ENCODE data around the gene PRKCI. TPM values are rescaled to one million over a fixed set of nuclear protein-coding genes. Genes with fewer than 3 reads are reported as not detected.

PRKCI gene
- total and polyA plus RNA-seq, 9 of the 15 experiments (the other 6 are each of a cell fraction or from before 2014, with no cell fraction given), result 10.5 to 43.2 (median 31.4) TPM

DNA sequence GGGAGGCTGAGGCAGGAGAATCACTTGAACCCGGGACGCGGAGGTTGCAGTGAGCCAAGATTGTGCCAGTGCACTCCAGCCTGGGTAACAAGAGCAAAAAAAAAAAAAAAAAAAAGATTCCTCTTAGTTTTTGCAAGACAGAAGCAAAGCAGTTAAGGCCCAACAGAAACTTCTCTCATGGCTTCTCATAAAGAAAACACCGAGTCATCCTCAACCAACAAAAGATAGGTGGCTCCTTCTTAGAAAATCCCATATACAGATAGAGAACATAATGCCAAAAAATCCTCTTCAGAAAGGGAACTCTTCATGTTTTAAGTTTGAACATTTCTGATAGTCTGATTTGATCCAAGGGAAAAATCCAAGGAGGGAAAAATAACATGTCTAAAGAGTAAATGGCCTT is 122.7 kb downstream of the PRKCI start (continued):
- TF ChIP-seq, protein P1, sequence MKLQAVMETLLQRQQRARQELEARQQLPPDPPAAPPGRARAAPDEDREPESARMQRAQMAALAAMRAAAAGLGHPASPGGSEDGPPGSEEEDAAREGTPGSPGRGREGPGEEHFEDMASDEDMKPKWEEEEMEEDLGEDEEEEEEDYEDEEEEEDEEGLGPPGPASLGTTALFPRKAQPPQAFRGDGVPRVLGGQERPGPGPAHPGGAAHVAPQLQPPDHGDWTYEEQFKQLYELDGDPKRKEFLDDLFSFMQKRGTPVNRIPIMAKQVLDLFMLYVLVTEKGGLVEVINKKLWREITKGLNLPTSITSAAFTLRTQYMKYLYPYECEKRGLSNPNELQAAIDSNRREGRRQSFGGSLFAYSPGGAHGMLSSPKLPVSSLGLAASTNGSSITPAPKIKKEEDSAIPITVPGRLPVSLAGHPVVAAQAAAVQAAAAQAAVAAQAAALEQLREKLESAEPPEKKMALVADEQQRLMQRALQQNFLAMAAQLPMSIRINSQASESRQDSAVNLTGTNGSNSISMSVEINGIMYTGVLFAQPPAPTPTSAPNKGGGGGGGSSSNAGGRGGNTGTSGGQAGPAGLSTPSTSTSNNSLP (IDR thresholded peaks at IDR 0.05; ENCODE audit: borderline replicate concordance, low read depth, low read length), result no peak
- TF ChIP-seq ZNF282 (CRISPR knock-in tag; IDR thresholded peaks at IDR 0.05), result no peak
- TF ChIP-seq DPF2 (IDR thresholded peaks at IDR 0.05), result peak; percentile 53
- TF ChIP-seq, protein P2, sequence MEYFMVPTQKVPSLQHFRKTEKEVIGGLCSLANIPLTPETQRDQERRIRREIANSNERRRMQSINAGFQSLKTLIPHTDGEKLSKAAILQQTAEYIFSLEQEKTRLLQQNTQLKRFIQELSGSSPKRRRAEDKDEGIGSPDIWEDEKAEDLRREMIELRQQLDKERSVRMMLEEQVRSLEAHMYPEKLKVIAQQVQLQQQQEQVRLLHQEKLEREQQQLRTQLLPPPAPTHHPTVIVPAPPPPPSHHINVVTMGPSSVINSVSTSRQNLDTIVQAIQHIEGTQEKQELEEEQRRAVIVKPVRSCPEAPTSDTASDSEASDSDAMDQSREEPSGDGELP (CRISPR knock-in tag; IDR thresholded peaks at IDR 0.05; ENCODE audit: borderline replicate concordance), result no peak
- no peak for TF ChIP-seq KLF10 (CRISPR knock-in tag; IDR thresholded peaks at IDR 0.05)
- TF ChIP-seq SAFB2 (IDR thresholded peaks at IDR 0.05; ENCODE audit: borderline replicate concordance, low read depth, low read length, severe bottlenecking), result no peak
- TF ChIP-seq NR2C2 (CRISPR knock-in tag; IDR thresholded peaks at IDR 0.05), result no peak
- TF ChIP-seq NR2C2 (tag; IDR thresholded peaks at IDR 0.05), result no peak
- TF ChIP-seq, protein P3, sequence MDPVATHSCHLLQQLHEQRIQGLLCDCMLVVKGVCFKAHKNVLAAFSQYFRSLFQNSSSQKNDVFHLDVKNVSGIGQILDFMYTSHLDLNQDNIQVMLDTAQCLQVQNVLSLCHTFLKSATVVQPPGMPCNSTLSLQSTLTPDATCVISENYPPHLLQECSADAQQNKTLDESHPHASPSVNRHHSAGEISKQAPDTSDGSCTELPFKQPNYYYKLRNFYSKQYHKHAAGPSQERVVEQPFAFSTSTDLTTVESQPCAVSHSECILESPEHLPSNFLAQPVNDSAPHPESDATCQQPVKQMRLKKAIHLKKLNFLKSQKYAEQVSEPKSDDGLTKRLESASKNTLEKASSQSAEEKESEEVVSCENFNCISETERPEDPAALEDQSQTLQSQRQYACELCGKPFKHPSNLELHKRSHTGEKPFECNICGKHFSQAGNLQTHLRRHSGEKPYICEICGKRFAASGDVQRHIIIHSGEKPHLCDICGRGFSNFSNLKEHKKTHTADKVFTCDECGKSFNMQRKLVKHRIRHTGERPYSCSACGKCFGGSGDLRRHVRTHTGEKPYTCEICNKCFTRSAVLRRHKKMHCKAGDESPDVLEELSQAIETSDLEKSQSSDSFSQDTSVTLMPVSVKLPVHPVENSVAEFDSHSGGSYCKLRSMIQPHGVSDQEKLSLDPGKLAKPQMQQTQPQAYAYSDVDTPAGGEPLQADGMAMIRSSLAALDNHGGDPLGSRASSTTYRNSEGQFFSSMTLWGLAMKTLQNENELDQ (CRISPR knock-in tag; IDR thresholded peaks at IDR 0.05; ENCODE audit: borderline replicate concordance), result no peak
- peak; percentile 57; the same call in 1 of the 2 replicates for TF ChIP-seq MAFF (IDR thresholded peaks at IDR 0.05; ENCODE audit: low read length)
- peak; percentile 74 for TF ChIP-seq ZNF316 (IDR thresholded peaks at IDR 0.05)
- TF ChIP-seq RNF2 (IDR thresholded peaks at IDR 0.05), result no peak
- TF ChIP-seq POLR2AphosphoS5 (IDR thresholded peaks at IDR 0.05; ENCODE audit: control insufficient read depth, insufficient read depth, low read depth, low read length), result no peak
- TF ChIP-seq HNRNPLL (IDR thresholded peaks at IDR 0.05; ENCODE audit: low read depth, low read length, poor library complexity, severe bottlenecking), result no peak
- TF ChIP-seq SMARCA4 (IDR thresholded peaks at IDR 0.05), result peak; percentile 37; the same call in 1 of the 2 replicates
- TF ChIP-seq STAT5A (IDR thresholded peaks at IDR 0.05; ENCODE audit: borderline replicate concordance, low read length), result no peak
- TF ChIP-seq, protein P4, sequence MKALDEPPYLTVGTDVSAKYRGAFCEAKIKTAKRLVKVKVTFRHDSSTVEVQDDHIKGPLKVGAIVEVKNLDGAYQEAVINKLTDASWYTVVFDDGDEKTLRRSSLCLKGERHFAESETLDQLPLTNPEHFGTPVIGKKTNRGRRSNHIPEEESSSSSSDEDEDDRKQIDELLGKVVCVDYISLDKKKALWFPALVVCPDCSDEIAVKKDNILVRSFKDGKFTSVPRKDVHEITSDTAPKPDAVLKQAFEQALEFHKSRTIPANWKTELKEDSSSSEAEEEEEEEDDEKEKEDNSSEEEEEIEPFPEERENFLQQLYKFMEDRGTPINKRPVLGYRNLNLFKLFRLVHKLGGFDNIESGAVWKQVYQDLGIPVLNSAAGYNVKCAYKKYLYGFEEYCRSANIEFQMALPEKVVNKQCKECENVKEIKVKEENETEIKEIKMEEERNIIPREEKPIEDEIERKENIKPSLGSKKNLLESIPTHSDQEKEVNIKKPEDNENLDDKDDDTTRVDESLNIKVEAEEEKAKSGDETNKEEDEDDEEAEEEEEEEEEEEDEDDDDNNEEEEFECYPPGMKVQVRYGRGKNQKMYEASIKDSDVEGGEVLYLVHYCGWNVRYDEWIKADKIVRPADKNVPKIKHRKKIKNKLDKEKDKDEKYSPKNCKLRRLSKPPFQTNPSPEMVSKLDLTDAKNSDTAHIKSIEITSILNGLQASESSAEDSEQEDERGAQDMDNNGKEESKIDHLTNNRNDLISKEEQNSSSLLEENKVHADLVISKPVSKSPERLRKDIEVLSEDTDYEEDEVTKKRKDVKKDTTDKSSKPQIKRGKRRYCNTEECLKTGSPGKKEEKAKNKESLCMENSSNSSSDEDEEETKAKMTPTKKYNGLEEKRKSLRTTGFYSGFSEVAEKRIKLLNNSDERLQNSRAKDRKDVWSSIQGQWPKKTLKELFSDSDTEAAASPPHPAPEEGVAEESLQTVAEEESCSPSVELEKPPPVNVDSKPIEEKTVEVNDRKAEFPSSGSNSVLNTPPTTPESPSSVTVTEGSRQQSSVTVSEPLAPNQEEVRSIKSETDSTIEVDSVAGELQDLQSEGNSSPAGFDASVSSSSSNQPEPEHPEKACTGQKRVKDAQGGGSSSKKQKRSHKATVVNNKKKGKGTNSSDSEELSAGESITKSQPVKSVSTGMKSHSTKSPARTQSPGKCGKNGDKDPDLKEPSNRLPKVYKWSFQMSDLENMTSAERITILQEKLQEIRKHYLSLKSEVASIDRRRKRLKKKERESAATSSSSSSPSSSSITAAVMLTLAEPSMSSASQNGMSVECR (CRISPR knock-in tag; IDR thresholded peaks at IDR 0.05), result no peak
- TF ChIP-seq, protein P5, sequence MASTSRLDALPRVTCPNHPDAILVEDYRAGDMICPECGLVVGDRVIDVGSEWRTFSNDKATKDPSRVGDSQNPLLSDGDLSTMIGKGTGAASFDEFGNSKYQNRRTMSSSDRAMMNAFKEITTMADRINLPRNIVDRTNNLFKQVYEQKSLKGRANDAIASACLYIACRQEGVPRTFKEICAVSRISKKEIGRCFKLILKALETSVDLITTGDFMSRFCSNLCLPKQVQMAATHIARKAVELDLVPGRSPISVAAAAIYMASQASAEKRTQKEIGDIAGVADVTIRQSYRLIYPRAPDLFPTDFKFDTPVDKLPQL (IDR thresholded peaks at IDR 0.05; ENCODE audit: extremely low read depth, insufficient read length), result no peak
- no peak for TF ChIP-seq BRCA1 (IDR thresholded peaks at IDR 0.05)
- no peak for TF ChIP-seq BRCA1 (CRISPR knock-in tag; IDR thresholded peaks at IDR 0.05)

Data from K562 (cell line).